NOMO-1 (cell line): ENCODE measurements around the gene IL11.

Experiments used
- DNase-seq, 2 experiments: peaks; one replicate each; lab custom pipeline; 2025; ENCODE audit not compliant: unreplicated experiment in 2 of 2; lab: John Stamatoyannopoulos, UW

The IL11 gene

GRCh38 chr19:55391702-55392615 is 21.7 kb upstream of the IL11 start:
- no peak for DNase-seq

DNA sequence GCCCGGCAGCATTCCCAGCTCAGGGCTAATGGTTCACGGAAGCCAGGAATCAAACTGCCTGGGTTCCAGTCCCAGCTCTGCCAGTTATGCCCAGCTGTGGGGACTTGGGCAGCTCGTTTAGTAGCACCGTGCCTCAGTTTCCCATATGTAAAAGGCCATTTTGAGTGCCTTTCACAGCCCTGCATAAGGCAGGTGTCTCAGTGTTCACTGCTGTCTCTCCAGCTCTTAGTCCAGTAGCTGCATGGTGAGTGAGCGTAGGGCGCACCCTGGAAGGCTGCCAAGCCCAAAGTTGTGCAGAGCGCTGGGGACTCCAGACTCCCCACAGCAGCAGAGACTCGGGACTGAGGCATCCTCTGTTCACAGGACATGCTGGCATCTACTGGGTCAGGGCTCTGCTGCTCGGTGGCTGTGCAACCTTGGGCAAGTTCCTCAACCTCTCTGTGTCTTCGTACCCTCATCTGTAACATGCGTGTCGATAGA is 21.0 kb upstream of the IL11 start:
- DNase-seq: no peak

GRCh38 chr19:55390461-55390880 is 20.2 kb upstream of the IL11 start:
- no peak for DNase-seq

DNA sequence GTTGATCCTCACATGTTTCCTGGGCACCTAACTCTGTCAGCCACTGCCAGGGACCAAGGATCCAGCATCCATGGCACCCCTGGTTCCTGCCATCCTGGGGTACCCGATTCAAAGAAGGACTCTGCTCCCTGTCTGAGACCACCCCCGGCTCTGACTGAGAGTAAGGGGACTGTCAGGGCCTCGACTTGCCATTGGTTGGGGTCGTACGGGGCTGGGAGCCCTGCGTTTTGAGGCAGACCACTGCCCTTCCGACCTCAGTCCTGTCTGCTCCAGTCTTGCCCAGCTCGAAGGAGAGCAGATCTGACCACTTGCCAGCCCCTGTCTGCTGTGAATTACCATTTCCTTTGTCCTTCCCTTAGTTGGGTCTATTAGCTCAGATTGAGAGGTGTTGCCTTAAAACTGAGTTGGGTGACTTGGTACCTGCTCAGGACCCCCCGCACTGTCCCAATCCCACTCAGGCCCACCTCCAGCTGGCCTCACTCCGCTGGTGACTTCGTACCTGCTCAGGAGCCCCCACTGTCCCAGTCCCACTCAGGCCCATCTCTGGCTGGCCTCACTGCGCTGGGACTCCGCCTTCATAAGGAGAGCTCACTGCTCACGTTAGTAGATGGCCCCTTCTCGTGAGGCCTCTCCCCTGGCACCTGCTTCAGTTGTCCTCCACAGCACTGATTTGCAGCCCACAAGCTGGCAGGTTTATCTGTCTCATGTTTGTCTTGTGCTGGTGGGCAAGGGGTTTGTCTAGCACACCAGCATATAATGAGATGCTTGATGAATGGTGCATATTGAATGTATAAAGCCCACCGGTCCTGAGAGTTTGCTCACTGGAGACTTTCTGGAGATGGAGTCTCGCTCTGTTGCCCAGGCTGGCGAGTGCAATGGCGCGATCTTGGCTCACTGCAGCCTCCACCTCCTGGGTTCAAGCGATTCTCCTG is 19.4 kb upstream of the IL11 start:
- DNase-seq: no peak

DNA sequence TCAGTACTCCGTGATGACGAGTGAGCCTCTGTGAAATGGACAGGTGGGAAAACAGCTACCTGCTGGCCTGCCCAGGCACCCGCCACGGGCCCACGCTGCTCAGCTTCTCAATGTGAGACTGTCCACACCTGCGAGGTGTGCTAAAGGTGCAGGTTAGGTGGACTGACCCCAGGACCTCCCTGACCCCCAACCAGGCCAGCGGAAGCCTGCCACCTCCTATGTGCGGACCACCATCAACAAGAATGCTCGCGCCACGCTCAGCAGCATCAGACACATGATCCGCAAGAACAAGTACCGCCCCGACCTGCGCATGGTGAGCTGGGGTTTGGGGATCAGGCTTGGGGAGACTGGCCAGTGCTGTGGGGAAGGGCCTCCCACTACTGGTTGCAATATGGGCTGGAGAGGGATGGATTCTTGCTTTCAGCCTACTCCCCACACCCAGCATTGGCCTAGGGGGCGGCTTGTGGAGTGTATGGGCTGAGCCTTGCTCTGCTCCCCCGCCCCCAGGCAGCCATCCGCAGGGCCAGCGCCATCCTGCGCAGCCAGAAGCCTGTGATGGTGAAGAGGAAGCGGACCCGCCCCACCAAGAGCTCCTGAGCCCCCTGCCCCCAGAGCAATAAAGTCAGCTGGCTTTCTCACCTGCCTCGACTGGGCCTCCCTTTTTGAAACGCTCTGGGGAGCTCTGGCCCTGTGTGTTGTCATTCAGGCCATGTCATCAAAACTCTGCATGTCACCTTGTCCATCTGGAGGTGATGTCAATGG is 17.7 kb upstream of the IL11 start:
- no peak for DNase-seq

DNA sequence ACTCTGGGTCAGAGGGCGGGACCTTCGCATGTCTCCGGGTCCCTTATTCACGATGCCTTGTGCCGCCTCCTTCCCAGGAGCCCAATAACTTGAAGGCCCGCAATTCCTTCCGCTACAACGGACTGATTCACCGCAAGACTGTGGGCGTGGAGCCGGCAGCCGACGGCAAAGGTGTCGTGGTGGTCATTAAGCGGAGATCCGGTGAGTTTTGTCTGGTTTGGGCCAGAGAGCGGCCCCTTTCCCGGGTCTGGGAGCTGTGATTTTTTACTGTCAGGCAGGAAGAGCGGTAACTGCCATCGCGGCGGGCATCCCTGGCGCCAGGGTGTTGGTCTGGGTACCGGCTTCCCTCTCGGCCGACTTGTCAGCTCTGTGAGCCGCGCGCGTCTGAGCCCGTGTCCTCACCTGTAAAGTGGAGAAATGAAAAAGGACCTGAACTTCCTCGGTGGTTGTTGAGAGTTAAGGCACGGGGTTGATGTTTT is 16.3 kb upstream of the IL11 start:
- no peak for DNase-seq

GRCh38 chr19:55385724-55386492 is 15.6 kb upstream of the IL11 start, which contains the start of gene RPL28:
TSS of gene RPL28 (plus strand) at chr19:55385932. CDS start at chr19:55386358, 426 bp downstream.
- peak; percentile 97 to 98 for DNase-seq

DNA sequence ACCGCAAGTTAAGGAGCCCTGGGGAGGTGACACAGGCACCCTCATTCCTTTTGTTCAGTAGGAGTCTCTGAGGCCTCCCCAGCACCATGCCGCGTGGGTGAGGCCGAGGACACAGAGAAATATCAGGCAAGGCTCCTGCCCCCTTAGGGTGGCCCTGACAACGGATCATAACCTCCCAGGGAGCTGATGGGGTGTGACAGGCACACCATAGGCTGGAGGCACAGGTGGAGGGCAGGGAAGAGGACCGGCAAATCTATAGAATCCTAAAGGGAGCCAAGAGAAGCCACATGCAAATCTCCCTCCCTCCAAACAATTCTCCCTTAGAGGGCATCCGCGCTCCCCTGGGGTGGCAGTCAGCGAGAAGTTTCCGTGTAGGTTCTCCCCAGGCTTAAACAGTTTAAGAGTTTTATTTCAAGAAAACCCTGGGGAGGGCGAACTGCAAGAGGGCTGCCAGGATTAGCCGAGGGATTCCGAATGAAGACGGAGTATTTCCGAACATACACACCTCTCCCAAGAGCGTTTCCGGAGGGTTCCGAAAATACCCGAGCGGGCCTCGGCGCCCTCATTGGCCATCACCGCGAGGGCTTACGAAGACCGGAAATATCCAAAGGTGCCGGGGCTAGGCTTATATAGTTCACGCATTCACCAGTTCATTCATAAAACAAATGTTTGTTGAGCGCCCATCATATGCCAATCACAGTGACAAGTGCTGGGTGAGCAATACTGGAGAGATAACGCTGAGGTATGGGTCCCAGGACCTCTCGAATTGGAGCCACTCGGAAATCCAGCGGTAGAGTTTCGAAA is 14.9 kb upstream of the IL11 start:
- DNase-seq: peak; percentile 92 to 97

GRCh38 chr19:55384131-55384919 is 14.1 kb upstream of the IL11 start, which contains the start of gene TMEM238:
TSS of gene TMEM238 (minus strand) at chr19:55384292. CDS start at chr19:55384259, 33 bp downstream.
- DNase-seq: peak in 1 of 2 experiments; percentile 42

DNA sequence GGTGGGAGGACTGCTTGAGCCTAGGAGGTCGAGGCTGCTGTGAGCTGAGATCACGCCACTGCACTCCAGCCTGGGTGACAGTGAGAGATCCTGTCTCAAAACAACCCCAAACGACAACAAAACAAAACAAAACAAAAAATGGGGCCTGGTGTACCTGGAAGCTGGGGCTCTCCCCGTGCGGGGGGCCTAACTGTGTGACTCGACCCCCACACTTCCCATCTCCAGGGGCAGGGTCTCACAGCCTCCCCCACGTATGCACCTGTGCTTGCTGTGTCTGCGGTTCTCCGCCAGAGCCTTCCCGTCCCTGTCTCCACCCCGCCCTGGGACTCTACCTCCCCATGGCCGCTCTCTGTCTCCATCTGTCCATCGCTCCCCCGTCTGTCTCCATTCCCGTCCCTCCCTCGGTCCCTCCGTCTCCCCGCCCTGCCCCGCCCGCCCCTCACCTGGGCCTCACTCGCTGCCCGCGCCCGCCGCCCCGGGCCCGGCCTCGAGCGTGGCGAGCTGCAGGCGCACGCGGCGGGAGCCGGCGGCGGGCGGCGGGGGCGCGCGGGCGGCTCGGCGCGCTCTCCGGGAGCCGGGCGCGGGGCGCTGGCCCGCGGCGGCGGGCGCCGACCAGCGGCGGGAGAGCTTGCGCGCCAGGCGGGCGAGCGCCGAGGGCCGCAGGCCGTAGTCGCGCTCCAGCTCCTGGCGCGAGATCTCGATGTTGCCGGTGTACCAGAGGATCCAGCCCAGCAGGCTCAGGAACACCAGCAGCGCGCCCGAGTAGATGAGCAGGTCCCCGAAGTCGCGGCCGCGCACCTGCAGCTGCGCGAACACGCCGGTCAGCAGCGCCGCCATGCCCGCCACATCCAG is 13.2 kb upstream of the IL11 start:
- peak; percentile 57 to 58 for DNase-seq

DNA sequence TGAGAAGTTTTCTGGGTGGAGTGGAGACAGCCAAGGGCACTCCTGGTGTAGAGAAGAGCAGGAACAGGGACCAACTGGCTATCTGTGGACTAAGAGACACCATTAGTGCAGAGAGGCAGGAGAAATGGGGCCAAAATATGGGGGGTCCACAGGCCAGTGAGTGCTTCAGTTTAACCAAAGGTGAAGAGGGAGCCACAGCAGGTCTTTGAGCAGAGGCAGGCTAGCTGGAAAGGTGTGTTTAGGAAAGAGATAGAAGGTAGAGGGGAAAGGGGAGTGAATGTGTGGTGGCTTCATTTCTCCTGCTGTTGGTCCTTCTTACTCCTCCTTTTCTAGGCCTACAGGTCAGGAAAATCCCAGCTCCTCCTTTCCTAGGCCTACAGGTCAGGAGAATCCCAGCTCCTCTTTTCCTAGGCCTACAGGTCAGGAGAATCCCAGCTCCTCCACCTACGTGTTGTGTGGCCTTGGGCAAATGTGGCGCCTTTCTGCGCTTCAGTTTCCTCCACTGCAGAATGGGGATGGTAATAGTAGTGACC is 12.3 kb upstream of the IL11 start:
- no peak for DNase-seq

GRCh38 chr19:55382013-55382412 is 11.8 kb upstream of the IL11 start:
- DNase-seq: no peak

- no peak for DNase-seq
Observed at GRCh38 chr19:55379174-55379573, 8.9 kb upstream of the IL11 start.

- no peak for DNase-seq
Observed at GRCh38 chr19:55377356-55378131, 7.3 kb upstream of the IL11 start.

DNA sequence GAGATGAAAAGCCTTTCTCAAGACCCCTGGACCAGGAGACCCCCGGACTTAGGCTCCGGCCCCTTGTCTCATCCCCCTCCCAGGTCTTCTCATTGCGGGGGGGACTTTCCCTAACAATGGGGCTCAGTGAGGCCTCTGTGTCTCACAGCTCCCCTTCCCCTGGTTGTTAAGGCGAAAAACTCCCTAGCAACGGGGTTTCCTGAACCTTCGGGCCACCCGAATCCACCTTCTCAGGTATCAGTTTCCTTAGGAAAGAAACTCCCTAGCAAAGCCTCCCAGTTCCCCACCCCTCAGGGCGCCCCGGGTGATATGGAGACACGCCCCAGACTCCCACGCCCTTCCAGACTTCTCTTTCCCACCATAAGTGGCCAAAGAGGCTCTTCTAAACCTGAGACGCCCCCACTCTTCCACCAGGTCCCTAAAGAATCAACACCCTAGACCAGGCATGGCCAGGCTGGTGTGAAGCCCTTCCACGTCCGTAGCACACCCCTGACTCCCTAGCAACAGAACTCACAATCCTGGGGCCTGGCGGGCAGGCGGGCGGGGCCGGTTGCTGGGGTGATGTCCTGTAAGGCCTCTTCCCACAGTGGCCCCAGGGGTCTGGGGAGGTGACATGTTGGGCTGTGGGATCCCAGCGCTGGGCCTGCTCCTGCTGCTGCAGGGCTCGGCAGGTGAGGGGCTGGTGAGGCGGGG is 6.1 kb upstream of the IL11 start, which contains the start of gene TMEM190:
TSS of gene TMEM190 (plus strand) at position 586 of the 693 bp plus-strand sequence. CDS start at position 614, 28 bp downstream.
- no peak for DNase-seq
